ENCODE results near the gene CLN6. TPM values are rescaled to one million over a fixed set of nuclear protein-coding genes. Genes with fewer than 3 reads are reported as not detected.

Gene CLN6
- total and polyA plus RNA-seq, 9 of the 15 experiments (the other 6 are each of a cell fraction or from before 2014, with no cell fraction given), result 0.71 to 53.3 (median 39.3) TPM

DNA sequence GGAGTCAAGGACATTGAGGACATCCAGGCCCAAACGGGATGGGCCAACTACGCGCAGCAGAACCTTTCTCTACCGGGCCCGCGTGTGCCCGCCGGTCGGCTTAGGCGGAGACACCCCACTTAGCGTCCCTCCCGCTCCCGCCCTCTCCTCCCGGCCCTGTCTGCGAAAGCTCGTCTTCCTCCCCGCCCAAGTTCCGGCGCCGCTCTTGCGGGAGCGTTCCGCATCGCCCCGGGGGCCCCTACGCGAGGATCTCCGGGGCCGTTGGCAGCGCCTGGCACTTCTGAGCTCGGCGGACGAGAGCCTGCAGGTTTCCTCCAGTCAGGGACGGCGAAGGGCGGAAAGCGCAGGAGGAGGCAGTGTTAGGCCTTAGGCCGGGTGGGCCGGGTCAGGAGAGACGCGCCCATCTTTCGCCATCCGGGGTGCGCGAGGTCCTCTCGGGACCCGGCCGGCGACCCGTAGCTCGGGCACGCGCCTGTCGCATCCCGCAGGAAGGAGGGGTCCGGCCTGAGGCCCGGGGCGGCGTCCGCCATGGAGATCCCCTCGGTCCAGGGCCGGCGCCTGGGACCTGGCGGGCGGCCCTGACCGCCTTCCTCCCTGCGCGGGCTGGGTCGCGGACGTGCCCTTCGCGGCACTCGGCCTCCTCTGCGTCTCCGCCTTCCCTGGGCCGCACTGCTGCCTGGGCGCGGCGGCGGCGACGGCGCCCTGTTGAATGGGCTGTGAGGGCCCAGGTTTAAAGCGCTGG, 48.2 kb upstream of the CLN6 start, which contains the start of gene FEM1B (continued):
- TF ChIP-seq REST (IDR thresholded peaks at IDR 0.05; ENCODE audit: borderline replicate concordance) (0 out of 2 replicates have a peak, but pooled peaks have one; percentile 2), REST (CRISPR knock-in tag; IDR thresholded peaks at IDR 0.05; ENCODE audit: low read depth) (no peak), ZNF197 (CRISPR knock-in tag; IDR thresholded peaks at IDR 0.05; ENCODE audit: low read depth) (0 out of 2 replicates have a peak, but pooled peaks have one; percentile 77), SP1 (CRISPR knock-in tag; IDR thresholded peaks at IDR 0.05) (peak; percentile 82; the same call in 1 of the 2 replicates), ATF7 (IDR thresholded peaks at IDR 0.05) (peak; percentile 70), PRPF4 (IDR thresholded peaks at IDR 0.05; ENCODE audit: insufficient read depth, low read depth, low read length, poor library complexity, severe bottlenecking) (no peak), ERF (CRISPR knock-in tag; IDR thresholded peaks at IDR 0.05) (no peak), KLF13 (tag; IDR thresholded peaks at IDR 0.05; ENCODE audit: borderline replicate concordance, low read depth) (peak; percentile 46), PML (IDR thresholded peaks at IDR 0.05; ENCODE audit: low read length) (peak; percentile 26; the same call in 1 of the 2 replicates), TSHZ1 (CRISPR knock-in tag; IDR thresholded peaks at IDR 0.05) (no peak), TAF1 (IDR thresholded peaks at IDR 0.05; ENCODE audit: control insufficient read depth, extremely low read depth, insufficient read depth, low read length, severe bottlenecking) (peak; percentile 81), PATZ1 (CRISPR knock-in tag; IDR thresholded peaks at IDR 0.05; ENCODE audit: borderline replicate concordance) (no peak)
